ENCODE measurements around the gene FCRL2.

DNA sequence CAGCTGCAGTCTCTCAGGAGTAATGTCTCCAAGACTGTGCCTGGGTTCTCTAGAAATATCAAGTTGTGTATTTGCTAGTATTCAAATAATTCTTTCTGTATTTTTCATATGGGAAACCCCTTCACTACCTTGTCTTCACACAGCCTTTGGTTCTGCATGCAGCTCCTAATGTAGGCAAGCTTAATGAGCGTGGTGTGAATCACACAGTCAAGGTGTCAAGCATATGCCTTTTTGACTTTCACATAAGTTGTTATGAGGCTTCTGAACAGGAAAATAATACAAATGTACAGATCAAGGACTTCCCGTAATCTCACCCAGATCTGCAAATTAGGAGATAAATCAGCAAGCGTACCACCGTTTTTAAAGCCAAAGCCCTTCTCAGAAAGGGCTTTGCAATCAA is 76.2 kb downstream of the FCRL2 start, which contains the start of gene FCRL3:
- TF ChIP-seq CTCF (IDR thresholded peaks at IDR 0.05) (no peak), POLR2A (IDR thresholded peaks at IDR 0.05) (no peak)
